NCI-H187 treated with DMSO at 0.1 percent for 48 hours (cell line): Measurements from ENCODE around the gene RALGDS.
"Not testable (repeated sequence)": the region's sequence is repeated elsewhere in the genome, so short reads cannot be mapped to it uniquely, and the experiment has no call there.

Experiments
- DNase-seq: peaks from one replicate; lab custom pipeline; 2025; lab: John Stamatoyannopoulos, UW

The RALGDS gene

DNA sequence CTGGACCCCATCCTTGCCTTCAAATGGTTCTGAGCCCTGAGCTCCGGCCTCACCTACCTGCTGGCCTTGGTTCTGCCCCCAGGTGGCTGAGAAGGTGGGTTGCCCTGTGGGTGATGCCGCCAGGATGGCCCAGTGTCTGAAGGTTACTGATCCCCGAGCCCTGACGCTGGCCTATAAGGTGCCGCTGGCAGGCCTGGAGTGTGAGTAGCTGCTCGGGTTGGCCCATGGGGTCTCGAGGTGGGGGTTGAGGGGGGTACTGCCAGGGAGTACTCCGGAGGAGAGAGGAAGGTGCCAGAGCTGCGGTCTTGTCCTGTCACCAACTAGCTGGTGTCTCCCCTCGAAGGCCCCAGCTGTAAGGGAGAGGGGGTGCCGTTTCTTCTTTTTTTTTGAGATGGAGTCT, 54.0 kb downstream of the RALGDS start:
- no peak for DNase-seq

DNA sequence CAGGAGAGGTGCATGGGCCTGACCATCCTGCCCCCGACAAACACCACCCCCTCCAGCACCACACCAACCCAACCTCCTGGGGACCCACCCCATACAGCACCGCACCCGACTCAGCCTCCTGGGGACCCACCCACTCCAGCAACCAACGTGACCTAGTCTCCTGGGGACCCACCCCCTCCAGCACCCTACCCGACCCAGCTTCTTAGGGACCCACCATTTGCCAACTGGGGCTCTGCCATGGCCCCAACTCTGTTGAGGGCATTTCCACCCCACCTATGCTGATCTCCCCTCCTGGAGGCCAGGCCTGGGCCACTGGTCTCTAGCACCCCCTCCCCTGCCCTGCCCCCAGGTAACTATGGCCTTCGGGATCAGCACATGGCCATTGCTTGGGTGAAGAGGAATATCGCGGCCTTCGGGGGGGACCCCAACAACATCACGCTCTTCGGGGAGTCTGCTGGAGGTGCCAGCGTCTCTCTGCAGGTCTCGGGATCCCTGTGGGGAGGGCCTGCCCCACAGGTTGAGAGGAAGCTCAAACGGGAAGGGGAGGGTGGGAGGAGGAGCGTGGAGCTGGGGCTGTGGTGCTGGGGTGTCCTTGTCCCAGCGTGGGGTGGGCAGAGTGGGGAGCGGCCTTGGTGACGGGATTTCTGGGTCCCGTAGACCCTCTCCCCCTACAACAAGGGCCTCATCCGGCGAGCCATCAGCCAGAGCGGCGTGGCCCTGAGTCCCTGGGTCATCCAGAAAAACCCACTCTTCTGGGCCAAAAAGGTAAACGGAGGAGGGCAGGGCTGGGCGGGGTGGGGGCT, 54.7 kb downstream of the RALGDS start:
- no peak for DNase-seq

DNA sequence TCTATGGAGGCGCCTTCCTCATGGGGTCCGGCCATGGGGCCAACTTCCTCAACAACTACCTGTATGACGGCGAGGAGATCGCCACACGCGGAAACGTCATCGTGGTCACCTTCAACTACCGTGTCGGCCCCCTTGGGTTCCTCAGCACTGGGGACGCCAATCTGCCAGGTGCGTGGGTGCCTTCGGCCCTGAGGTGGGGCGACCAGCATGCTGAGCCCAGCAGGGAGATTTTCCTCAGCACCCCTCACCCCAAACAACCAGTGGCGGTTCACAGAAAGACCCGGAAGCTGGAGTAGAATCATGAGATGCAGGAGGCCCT, 56.0 kb downstream of the RALGDS start:
- no peak for DNase-seq

DNA sequence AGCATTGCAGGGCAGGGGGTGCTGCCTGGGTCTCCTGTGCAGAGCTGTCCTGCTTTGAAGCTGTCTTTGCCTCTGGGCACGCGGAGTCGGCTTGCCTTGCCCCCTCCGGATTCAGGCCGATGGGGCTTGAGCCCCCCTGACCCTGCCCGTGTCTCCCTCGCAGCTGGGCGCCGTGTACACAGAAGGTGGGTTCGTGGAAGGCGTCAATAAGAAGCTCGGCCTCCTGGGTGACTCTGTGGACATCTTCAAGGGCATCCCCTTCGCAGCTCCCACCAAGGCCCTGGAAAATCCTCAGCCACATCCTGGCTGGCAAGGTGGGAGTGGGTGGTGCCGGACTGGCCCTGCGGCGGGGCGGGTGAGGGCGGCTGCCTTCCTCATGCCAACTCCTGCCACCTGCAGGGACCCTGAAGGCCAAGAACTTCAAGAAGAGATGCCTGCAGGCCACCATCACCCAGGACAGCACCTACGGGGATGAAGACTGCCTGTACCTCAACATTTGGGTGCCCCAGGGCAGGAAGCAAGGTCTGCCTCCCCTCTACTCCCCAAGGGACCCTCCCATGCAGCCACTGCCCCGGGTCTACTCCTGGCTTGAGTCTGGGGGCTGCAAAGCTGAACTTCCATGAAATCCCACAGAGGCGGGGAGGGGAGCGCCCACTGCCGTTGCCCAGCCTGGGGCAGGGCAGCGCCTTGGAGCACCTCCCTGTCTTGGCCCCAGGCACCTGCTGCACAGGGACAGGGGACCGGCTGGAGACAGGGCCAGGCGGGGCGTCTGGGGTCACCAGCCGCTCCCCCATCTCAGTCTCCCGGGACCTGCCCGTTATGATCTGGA, 56.6 kb downstream of the RALGDS start:
- no peak for DNase-seq

DNA sequence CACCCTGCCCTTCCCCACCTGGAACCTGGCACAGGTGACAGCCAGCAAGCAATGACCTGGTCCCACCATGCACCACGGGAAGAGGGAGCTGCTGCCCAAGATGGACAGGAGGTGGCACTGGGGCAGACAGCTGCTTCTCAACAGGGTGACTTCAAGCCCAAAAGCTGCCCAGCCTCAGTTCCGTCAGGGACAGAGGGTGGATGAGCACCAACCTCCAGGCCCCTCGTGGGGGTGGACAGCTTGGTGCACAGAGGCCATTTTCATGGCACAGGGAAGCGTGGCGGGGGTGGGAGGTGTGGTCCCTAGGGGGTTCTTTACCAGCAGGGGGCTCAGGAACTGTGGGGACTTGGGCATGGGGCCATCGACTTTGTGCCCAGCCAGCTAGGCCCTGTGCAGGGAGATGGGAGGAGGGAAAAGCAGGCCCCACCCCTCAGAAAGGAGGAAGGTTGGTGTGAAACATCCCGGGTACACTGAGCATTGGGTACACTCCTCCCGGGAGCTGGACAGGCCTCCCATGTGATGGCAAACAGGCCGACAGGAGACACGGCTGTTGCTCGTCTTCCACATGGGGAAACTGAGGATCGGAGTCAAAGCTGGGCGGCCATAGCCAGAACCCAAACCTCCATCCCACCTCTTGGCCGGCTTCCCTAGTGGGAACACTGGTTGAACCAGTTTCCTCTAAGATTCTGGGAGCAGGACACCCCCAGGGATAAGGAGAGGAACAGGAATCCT, 57.4 kb downstream of the RALGDS start:
- no peak for DNase-seq

DNA sequence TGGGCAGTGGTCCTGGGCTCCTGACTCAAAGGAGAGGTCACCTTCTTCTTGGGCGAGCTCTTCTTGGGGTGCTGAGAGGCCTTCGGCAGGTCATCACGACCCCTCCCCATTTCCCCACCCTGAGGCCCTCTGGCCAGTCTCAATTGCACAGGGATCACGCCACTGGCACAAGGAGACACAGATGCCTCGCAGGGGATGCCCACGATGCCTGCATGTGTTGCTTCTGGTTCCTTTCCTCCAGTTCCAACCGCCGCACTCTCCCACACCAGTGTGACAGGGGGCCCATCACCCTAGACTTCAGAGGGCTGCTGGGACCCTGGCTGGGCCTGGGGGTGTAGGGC, 57.9 kb downstream of the RALGDS start:
- DNase-seq = no peak

DNA sequence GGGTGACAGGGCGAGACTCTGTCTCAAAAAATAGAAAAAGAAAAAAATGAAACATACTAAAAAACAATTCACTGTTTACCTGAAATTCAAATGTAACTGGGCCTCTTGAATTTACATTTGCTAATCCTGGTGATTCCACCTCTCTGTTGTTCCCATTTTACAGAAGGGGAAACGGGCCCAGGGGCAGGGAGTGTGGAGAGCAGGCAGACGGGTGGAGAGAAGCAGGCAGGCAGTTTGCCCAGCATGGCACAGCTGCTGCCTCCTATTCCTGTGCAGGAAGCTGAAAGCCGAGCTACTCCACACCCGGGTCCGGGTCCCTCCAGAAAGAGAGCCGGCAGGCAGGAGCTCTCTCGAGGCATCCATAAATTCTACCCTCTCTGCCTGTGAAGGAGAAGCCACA, 58.5 kb downstream of the RALGDS start:
- not testable (repeated sequence) for DNase-seq

DNA sequence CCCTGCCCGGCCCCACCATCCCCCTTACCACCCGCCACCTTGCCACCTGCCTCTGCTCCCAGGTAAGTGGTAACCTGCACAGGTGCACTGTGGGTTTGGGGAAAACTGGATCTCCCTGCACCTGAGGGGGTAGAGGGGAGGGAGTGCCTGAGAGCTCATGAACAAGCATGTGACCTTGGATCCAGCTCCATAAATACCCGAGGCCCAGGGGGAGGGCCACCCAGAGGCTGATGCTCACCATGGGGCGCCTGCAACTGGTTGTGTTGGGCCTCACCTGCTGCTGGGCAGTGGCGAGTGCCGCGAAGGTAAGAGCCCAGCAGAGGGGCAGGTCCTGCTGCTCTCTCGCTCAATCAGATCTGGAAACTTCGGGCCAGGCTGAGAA, 59.3 kb downstream of the RALGDS start, which contains the start of gene CEL:
Gene CEL, plus strand, starts transcription at position 218 of the 382 bp plus-strand sequence. Its CDS starts 22 bp downstream, at position 240.
- not testable (repeated sequence) for DNase-seq

DNA sequence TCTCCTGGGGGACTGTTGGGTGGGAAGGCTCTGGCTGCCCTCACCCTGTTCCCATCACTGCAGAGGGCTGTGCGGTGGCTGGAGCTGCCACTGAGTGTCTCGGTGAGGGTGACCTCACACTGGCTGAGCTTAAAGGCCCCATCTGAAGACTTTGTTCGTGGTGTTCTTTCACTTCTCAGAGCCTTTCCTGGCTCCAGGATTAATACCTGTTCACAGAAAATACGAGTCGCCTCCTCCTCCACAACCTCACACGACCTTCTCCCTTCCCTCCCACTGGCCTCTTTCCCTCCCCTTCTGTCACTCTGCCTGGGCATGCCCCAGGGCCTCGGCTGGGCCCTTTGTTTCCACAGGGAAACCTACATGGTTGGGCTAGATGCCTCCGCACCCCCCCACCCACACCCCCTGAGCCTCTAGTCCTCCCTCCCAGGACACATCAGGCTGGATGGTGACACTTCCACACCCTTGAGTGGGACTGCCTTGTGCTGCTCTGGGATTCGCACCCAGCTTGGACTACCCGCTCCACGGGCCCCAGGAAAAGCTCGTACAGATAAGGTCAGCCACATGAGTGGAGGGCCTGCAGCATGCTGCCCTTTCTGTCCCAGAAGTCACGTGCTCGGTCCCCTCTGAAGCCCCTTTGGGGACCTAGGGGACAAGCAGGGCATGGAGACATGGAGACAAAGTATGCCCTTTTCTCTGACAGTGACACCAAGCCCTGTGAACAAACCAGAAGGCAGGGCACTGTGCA, 59.8 kb downstream of the RALGDS start:
- not testable (repeated sequence) for DNase-seq

DNA sequence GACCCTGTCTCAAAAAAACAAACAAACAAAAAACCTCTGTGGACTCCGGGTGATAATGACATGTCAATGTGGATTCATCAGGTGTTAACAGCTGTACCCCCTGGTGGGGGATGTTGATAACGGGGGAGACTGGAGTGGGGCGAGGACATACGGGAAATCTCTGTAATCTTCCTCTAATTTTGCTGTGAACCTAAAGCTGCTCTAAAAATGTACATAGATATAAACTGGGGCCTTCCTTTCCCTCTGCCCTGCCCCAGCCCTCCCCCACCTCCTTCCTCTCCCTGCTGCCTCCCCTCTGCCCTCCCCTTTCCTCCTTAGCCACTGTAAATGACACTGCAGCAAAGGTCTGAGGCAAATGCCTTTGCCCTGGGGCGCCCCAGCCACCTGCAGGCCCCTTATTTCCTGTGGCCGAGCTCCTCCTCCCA, 60.6 kb downstream of the RALGDS start:
- DNase-seq = no peak

DNA sequence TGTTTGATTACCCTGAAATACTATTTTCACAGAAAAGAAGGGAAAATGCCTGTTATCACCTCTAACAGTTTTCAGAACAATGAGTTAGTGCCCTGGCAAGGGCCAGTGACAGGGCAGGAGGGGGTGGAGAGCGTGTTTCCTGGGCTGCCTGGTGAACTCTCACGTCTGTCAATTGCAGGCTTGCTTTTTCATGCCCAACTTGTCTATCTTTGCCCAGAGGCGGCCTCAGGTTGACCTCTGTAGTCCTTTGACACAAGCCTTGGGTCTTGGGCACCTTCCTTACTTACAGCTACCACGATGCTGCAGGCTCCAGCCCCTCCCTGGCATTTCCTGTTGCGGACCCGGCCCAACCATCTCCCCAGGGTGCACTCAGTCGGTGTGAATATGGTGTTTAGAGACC, 61.4 kb downstream of the RALGDS start:
- DNase-seq = no peak

DNA sequence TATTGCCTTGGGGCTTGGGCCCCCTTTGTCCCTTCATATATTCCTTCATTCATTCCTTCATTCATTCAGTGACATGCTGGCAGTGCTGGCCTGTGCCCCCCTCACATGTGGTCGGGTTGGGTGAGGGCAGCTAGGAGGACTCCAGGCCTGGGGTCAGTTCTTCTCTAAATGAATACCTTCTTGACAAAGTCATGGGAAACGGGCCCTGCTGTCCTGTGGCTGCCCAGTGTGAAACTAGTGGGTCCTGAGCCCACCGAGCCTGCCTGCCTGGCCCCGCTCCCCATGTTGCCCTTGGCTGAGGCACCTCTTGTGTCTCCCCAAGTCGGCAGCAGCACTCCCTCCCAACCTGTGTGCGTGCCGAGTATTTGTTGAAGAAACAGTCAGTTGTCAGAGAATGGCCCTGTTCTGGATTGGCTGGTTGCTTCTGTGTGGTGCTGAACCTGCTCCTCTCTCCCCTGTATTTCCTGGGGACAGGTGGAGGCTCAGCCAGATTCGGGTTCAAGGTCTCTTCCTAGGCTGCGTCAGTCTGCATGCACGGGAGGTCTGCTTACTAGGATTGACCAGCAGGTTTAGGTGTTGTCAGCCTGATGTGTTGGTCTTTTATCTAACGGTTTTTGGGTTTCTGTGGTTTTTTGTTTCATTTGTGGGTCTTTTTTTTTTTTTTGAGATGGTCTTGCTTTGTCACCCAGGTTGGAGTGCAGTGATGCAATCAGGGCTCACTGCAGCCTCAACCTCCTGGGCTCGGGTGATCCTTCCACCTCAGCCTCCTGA, 62.3 kb downstream of the RALGDS start:
- no peak for DNase-seq

DNA sequence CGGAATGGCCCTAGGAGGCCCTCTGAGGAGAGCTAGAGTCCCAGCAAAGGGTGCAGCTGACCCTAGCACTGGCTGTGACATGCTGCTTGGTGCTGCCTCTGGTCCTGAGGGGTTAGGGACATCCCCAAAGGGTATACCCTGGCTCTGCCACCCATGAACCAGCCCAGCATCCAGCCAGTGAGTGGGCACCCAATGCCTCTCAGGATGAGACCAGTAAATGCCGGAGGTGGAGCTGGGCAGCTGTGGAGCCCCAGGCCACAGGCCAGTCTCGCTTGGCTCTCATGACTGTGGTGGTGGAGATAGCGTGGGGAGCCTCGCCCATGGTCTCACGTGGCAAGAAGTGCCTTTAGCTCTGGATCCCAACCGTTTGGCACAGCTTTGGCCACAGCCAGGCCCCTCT, 63.0 kb downstream of the RALGDS start:
- no peak for DNase-seq

DNA sequence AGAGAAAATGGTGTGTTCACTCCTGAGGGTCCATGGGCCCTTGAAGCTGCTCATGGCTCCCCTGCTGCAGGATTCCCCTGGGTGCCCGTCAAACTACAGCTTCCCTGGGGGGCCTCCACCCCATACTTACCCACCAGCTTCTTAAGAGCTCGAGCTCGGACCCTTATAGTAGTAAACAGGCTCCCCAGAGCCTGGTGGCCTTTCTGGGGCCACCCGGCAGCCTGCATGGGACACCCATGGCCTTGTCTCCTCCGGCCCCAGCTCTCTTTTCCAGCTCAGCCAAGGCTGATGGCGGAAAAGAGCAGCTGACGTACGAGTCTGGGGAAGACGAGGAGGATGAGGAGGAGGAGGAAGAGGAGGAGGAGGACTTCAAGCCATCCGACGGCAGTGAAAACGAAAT, 63.5 kb downstream of the RALGDS start:
- DNase-seq = no peak

DNA sequence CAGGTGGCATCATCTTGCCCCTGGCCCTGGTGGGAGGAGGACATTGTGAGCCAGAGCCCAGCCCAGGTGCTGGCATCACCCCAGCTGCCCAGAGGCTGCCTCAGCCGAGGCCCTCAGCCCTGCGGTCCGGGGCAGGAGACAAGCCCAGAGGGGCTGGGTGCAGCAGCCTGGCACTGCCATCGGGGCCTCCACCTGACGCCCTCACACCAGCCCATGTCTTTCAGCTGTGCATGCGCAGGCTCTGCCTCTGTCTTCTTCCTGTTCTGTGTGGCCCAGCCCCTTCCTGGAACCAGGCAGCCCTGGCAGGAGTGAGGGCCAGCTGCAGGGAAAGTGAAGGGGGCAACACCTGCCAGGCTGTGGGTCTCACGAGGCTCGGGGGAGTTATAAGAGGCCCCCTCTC, 64.0 kb downstream of the RALGDS start:
- no peak for DNase-seq

DNA sequence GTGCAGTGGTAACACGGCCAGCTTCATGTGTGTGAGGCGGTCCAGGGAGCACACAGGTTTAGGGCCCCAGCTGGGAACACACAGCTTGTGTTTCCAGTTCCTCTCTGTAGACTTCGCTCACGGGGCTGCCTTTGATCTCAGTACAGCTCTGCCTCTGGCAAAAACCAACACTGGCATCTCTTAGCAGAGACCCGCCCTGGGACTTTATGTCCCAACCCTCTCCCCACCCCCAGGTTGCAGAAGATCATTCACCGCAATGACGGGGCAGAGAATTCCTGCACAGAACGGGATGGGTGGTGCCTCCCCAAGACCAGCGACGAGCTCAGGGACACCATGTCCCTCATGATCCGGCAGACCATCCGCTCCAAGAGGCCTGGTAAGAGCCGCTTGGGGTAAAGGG, 64.5 kb downstream of the RALGDS start:
- no peak for DNase-seq

DNA sequence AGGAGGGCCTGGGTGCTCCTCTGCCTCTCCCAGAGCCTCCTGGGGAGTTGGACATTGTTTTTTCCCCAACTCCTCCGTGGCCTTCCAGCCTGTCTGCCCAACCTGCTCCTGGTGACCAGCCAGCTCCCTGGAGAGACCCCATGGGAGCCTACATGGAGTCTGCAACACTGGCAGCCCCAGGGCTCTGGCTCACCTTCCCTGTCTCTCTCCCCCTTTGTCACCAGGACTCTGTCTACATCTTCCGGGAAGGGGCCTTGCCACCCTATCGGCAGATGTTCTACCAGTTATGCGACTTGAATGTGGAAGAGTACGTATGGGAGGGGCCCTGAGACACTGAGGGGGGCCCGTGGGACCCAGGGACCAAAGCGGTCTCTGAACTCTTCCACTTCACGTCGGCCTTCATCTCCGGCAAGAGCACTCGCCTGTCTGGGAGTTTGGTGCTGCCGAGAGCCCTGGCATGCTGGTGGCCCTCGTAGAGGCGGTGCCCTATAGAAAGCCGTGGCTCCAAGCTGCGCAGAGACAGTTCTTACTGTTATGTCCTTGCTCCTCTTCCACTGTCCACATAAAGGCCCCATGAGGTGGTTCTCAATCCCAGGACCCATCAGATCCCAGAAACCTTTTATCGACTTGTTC, 65.1 kb downstream of the RALGDS start:
- DNase-seq = no peak

DNA sequence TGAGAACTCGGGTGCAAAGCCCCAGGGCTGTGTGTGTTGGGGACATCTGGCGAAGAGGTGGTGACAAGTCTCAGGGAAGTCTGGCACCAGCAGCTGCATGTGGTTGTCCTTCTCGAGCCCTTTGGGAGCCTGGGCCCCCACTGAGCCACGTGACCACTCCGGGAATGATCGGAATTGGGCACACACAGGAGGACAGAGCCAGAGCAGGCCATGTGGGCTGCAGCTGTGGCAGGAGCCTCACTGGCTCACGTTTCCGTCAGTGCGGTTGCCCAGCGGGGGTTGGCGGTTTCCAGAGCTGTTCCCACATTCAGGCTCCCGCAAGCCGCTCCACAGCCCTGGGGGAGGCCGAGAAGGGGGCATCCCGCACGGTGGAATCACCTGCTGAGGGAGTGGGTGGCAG, 66.1 kb downstream of the RALGDS start:
- DNase-seq = no peak

DNA sequence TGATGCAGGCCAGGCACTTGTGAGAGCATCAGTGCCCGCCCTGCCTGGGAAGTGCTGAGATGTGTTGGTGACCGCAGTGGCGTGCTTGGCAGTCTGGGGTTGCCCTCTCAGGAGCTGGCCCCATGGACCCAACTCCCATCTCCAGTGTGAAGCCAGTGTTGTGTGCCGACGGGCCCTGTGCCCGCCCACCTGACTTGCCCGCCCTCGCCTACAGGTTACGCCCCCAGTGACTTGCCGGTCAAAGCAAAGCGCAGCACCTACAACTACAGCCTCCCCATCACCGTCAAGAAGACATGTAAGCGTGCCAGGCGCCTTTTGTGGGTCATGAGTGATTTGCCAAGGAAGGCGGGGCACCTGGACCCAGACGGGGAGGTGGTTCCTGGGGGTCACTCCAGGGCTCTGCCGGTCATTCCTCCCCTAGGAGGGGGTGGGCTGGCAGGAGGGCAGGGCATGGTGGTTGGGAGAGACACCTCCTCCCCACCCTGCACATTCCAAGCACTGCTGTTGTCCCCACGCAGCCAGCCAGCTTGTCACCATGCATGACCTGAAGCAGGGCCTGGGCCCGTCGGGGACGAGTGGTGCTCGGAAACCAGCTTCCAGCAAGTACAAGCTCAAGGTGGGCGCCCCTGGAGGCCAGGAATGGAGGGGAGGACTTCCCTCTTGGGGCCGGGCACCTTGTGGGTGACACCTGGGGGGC, 66.7 kb downstream of the RALGDS start:
- no peak for DNase-seq

DNA sequence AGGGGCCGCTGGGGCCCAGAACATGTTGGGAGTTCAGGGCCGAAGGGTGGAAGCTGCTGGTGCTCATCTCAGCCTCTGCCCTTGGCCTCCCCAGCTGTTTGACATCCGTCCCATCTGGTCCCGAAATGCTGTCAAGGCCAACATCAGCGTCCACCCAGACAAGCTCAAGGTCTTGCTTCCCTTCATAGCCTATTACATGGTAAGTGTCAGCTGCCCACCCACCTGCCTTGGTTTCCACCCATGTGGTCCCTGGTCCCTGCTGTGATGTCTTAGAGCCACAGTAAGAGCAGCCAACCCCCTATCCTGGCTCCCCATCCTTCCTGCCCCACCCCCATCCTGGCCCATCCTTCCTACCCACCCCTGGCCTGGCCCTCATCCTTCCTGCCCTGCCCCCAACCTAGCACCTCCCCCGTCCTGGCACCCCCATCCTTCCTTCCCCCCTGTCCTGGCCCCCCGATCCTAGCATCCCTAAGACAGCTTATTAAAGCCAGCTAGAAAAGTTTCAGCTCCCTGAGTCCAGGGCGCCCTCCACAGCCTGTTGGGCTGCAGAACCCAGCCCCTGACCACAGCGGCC, 69.0 kb downstream of the RALGDS start:
- no peak for DNase-seq
